HL-60 (cell line): ENCODE measurements around the gene RSRC2.

Experiments used
- DNase-seq, 2 experiments: peaks; one replicate each; pipeline ENCODE4 v3.0.0-alpha.2; 2010 to 2020; ENCODE audit warnings: low read depth in 1 of 2, low spot score in 1 of 2
- H3K27ac ChIP-seq: fragments of 250-450 bp; sonication (Bioruptor Pico); replicated peaks from 2 replicates; pipeline ENCODE4 v1.5.1; 2020; ENCODE audit warnings: mild to moderate bottlenecking, moderate library complexity
- H3K27me3 ChIP-seq: fragments of 250-450 bp; sonication (Bioruptor Pico); 2 replicates; pipeline ENCODE4 v1.5.1; 2021; ENCODE audit warnings: mild to moderate bottlenecking, moderate library complexity; ENCODE audit not compliant: insufficient read depth, poor library complexity, severe bottlenecking
- H3K4me3 ChIP-seq: replicated peaks from 2 replicates; pipeline ENCODE4 v1.5.1; 2011; ENCODE audit warnings: mild to moderate bottlenecking, control low read depth, low read length; ENCODE audit not compliant: insufficient read depth
- CTCF ChIP-seq: IDR thresholded peaks from one replicate; pipeline ENCODE4 v1.5.1; 2011; ENCODE audit warnings: low read length, control low read depth, inconsistent platforms; ENCODE audit not compliant: insufficient read depth
- GABPA ChIP-seq: IDR thresholded peaks from 2 replicates; pipeline ENCODE4 v1.6.1; 2012; ENCODE audit warnings: low read depth
- POLR2AphosphoS5 ChIP-seq: IDR thresholded peaks from 2 replicates; pipeline ENCODE4 v1.6.1; 2012; ENCODE audit warnings: low read depth
- SPI1 ChIP-seq: IDR thresholded peaks from 2 replicates; pipeline ENCODE4 v1.6.1; 2012; ENCODE audit warnings: low read depth, mild to moderate bottlenecking, borderline replicate concordance
- TF ChIP-seq, protein P1 (sequence below): IDR thresholded peaks from 2 replicates; pipeline ENCODE4 v1.6.1; 2012; ENCODE audit warnings: low read depth; ENCODE audit not compliant: insufficient replicate concordance

Gene RSRC2

GRCh38 chr12:122537021-122537420, 10.3 kb upstream of the RSRC2 start:
- Histone ChIP-seq H3K27me3 (no peaks in the 10 kb centered on the region), H3K4me3 (no peak overlapping the region), H3K27ac (no peak overlapping the region)
- no peak for DNase-seq
- TF ChIP-seq POLR2AphosphoS5 (no peak), SPI1 (no peak), GABPA (no peak), CTCF (no peak)
- TF ChIP-seq, protein P1, sequence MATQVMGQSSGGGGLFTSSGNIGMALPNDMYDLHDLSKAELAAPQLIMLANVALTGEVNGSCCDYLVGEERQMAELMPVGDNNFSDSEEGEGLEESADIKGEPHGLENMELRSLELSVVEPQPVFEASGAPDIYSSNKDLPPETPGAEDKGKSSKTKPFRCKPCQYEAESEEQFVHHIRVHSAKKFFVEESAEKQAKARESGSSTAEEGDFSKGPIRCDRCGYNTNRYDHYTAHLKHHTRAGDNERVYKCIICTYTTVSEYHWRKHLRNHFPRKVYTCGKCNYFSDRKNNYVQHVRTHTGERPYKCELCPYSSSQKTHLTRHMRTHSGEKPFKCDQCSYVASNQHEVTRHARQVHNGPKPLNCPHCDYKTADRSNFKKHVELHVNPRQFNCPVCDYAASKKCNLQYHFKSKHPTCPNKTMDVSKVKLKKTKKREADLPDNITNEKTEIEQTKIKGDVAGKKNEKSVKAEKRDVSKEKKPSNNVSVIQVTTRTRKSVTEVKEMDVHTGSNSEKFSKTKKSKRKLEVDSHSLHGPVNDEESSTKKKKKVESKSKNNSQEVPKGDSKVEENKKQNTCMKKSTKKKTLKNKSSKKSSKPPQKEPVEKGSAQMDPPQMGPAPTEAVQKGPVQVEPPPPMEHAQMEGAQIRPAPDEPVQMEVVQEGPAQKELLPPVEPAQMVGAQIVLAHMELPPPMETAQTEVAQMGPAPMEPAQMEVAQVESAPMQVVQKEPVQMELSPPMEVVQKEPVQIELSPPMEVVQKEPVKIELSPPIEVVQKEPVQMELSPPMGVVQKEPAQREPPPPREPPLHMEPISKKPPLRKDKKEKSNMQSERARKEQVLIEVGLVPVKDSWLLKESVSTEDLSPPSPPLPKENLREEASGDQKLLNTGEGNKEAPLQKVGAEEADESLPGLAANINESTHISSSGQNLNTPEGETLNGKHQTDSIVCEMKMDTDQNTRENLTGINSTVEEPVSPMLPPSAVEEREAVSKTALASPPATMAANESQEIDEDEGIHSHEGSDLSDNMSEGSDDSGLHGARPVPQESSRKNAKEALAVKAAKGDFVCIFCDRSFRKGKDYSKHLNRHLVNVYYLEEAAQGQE: no peak

DNA sequence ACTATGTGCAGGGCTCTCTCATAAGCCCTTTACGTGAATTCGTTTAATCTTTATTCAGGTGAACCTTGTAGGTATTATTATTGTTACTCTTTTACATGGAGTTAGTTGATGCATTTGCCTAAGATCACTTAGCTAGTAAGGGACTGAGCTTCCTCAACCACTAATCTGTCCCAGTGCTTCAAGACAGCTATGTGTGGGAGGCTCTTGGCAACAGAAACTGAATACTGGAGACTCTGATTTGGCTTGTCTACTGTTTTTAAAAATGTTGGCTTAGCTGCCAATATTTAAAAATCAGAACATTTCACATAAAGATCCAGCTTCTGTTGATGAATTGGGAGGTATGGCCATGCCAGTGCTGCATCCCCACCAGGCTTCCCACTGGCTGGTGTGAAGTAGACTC, 7.1 kb upstream of the RSRC2 start:
- Histone ChIP-seq H3K27me3 (no peaks in the 10 kb centered on the region), H3K4me3 (no peak overlapping the region), H3K27ac (no peak overlapping the region)
- TF ChIP-seq CTCF (no peak), POLR2AphosphoS5 (no peak), GABPA (no peak), SPI1 (no peak)
- TF ChIP-seq, protein P1: no peak
- no peak for DNase-seq

GRCh38 chr12:122528992-122529391, 2.3 kb upstream of the RSRC2 start:
- Histone ChIP-seq H3K27me3 (no peaks in the 10 kb centered on the region), H3K4me3 (no peak overlapping the region), H3K27ac (no peak overlapping the region)
- TF ChIP-seq, protein P1: no peak
- no peak for TF ChIP-seq SPI1
- no peak for TF ChIP-seq POLR2AphosphoS5
- TF ChIP-seq CTCF: no peak
- no peak for TF ChIP-seq GABPA
- DNase-seq: no peak
